Caco-2 (cell line): ENCODE measurements around the gene USP17L10. TPM values are rescaled to one million over a fixed set of nuclear protein-coding genes. Genes with fewer than 3 reads are reported as not detected.
"Not testable (repeated sequence)": the region's sequence is repeated elsewhere in the genome, so short reads cannot be mapped to it uniquely, and the experiment has no call there.

Source experiments
- Bru-seq: library from RNA; stranded (reverse); fragments of 400-500 nt; gene quantifications from one replicate; lab custom pipeline; 2021; lab: Mats Ljungman, UMichigan
- BruChase-seq, 2 experiments: library from RNA; stranded (reverse); fragments of 400-500 nt; gene quantifications; one replicate each; lab custom pipeline; 2021; lab: Mats Ljungman, UMichigan
- BruUV-seq: library from RNA; stranded (reverse); fragments of 400-500 nt; replicated peaks from 2 replicates; lab custom pipeline; 2021; lab: Mats Ljungman, UMichigan
- CTCF ChIA-PET: fragments of 300-600 bp; sonication (Branson Sonifier 250); formaldehyde crosslinking; loops from one replicate; lab custom pipeline; 2022; ENCODE audit warnings: antibody characterized with exemption; lab: Charles Lee
- POLR2A ChIA-PET: fragments of 300-600 bp; sonication (Branson Sonifier 250); formaldehyde crosslinking; loops from one replicate; lab custom pipeline; 2022; ENCODE audit warnings: antibody characterized with exemption; lab: Charles Lee
- DNase-seq, 2 experiments: peaks; one replicate each; pipeline versions ENCODE4 v3.0.0 to v3.0.0-alpha.2; 2020 to 2022
- H3K27me3 ChIP-seq: replicated peaks from 2 replicates; pipeline ENCODE4 v1.6.0; 2011; ENCODE audit warnings: low read length; ENCODE audit not compliant: control insufficient read depth, insufficient read depth
- H3K36me3 ChIP-seq: 2 replicates; pipeline ENCODE4 v1.5.1; 2011; ENCODE audit warnings: low read length; ENCODE audit not compliant: control insufficient read depth, insufficient read depth
- H3K4me1 ChIP-seq: fragments of 250-450 bp; sonication (Bioruptor Pico); 2 replicates; pipeline ENCODE4 v1.5.1; 2020; ENCODE audit warnings: mild to moderate bottlenecking
- H3K4me3 ChIP-seq: 2 replicates; pipeline ENCODE4 v1.5.1; 2011; ENCODE audit warnings: low read depth, mild to moderate bottlenecking, control low read depth, low read length
- H3K9me3 ChIP-seq: fragments of 250-450 bp; sonication (Bioruptor Pico); 2 replicates; pipeline ENCODE4 v1.5.1; 2020; ENCODE audit warnings: mild to moderate bottlenecking, moderate library complexity
- H3K27ac Mint-ChIP-seq: one replicate; pipeline ENCODE4 v1.8.0; 2022; ENCODE audit warnings: mixed read lengths; ENCODE audit not compliant: unreplicated experiment
- H3K27me3 Mint-ChIP-seq: one replicate; pipeline ENCODE4 v1.8.0; 2022; ENCODE audit warnings: mixed read lengths; ENCODE audit not compliant: insufficient read depth, unreplicated experiment
- H3K36me3 Mint-ChIP-seq: one replicate; pipeline ENCODE4 v1.8.0; 2022; ENCODE audit warnings: mild to moderate bottlenecking, mixed read lengths; ENCODE audit not compliant: insufficient read depth, unreplicated experiment
- H3K4me1 Mint-ChIP-seq: one replicate; pipeline ENCODE4 v1.8.0; 2022; ENCODE audit warnings: low read depth, mixed read lengths; ENCODE audit not compliant: unreplicated experiment
- H3K4me3 Mint-ChIP-seq: one replicate; pipeline ENCODE4 v1.8.0; 2022; ENCODE audit warnings: mild to moderate bottlenecking, moderate library complexity, mixed read lengths; ENCODE audit not compliant: unreplicated experiment
- H3K9me3 Mint-ChIP-seq: one replicate; pipeline ENCODE4 v1.8.0; 2022; ENCODE audit warnings: mixed read lengths; ENCODE audit not compliant: unreplicated experiment
- intact Hi-C: fragments of 100-400 bp; cut with micrococcal nuclease; formaldehyde crosslinking; loops from one replicate; pipeline ENCODE4 v1.10.0; 2022; ENCODE audit not compliant: unreplicated experiment
- long read RNA-seq: library from polyadenylated mRNA; stranded (forward); transcript quantifications from one replicate; pipeline ENCODE4 v2.0.0, GENCODE V29; 2022
- total RNA-seq: library from RNA; stranded (reverse); gene quantifications from 2 replicates; pipeline ENCODE4 v1.2.3, GENCODE V29; 2022

Gene USP17L10, protein sequence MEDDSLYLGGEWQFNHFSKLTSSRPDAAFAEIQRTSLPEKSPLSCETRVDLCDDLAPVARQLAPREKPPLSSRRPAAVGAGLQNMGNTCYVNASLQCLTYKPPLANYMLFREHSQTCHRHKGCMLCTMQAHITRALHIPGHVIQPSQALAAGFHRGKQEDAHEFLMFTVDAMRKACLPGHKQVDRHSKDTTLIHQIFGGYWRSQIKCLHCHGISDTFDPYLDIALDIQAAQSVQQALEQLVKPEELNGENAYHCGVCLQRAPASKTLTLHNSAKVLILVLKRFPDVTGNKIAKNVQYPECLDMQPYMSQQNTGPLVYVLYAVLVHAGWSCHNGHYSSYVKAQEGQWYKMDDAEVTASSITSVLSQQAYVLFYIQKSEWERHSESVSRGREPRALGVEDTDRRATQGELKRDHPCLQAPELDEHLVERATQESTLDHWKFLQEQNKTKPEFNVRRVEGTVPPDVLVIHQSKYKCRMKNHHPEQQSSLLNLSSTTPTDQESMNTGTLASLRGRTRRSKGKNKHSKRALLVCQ
- not detected in 2 replicates for total RNA-seq
- Bru-seq, nascent RNA, result not detected
- not detected for BruChase-seq, experiment 1, labeled RNA remaining after a 2-hour chase
- BruChase-seq, experiment 2, labeled RNA remaining after a 6-hour chase, result not detected
- long read RNA-seq, result 0 reads

GRCh38 chr4:9210357-9210756 lies at the start of gene USP17L10:
Gene USP17L10 (plus strand): TSS chr4:9210657. CDS start chr4:9210657, 0 bp downstream.
- POLR2A ChIA-PET, H3K36me3 Mint-ChIP-seq, H3K4me1 Mint-ChIP-seq: not testable (repeated sequence)

DNA sequence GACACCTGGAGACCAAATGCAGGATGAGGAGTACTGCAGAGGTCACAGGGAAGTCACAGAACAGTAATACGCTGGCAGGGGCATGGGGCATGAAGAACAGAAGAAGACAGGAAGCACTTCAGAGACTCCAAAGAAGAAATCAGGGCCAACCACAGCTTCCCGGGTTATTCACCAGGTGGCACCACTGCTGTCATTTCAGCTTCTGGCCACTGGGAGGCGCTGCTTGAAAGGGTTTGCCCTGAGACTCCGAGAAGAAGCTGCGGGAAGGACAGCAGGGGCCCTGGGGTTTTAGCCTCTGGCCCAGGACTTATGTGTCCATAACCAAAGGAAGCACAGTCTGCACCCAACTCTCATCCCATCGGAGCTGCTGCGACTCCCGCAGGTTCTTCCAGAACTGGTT lies 44.5 kb upstream of the USP17L10 start:
- H3K4me1 ChIP-seq, POLR2A ChIA-PET, H3K36me3 ChIP-seq, H3K9me3 ChIP-seq, H3K4me3 ChIP-seq, H3K4me3 Mint-ChIP-seq, H3K27ac Mint-ChIP-seq, DNase-seq, H3K9me3 Mint-ChIP-seq, H3K27me3 Mint-ChIP-seq, BruUV-seq, H3K36me3 Mint-ChIP-seq, H3K27me3 ChIP-seq, CTCF ChIA-PET, H3K4me1 Mint-ChIP-seq, intact Hi-C loops: not testable (repeated sequence)

More at GRCh38 chr4:9210357-9210756, at the start of gene USP17L10:
- H3K27ac Mint-ChIP-seq, H3K4me3 ChIP-seq, BruUV-seq, intact Hi-C loops, DNase-seq, H3K27me3 Mint-ChIP-seq, CTCF ChIA-PET, H3K9me3 Mint-ChIP-seq, H3K27me3 ChIP-seq, H3K36me3 ChIP-seq, H3K4me3 Mint-ChIP-seq, H3K9me3 ChIP-seq, H3K4me1 ChIP-seq: not testable (repeated sequence)

DNA sequence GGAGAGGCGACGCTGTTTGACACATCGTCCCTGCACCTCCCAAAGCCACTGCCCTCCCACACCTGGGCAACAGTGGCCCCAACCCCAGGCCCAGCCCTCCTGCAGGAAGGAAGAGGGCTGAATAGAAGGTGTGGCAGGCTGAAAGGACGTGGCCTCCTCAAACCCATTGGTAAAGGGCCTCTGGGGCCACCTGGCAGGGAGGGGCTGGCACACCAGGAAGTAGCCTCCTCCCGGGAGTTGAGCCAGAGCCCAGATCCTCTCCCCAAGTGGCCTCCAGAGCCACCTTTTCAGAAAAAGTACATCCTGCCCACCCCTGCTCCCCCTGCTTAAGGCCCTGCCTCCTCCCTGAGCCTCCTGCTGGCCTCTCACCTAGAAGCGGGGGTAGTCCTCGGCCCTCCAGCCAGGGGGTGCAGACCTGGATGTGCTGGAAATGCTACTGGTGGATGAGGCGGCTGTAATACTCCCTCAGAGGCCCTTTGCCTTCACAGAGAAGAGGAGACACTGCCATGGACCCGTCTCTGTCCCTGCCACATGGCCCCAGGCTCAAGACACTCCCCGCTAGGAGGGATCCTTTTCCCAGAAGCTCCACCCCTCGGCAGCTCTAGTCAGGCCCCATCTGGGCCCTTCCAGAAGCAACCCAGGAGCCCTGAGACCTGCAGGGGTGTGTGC lies 40.5 kb upstream of the USP17L10 start, which contains the start of gene FAM90A26:
TSS of gene FAM90A26 (plus strand) at position 619 of the 669 bp plus-strand sequence. CDS start 2,764 bp downstream, outside the sequence.
- H3K4me3 ChIP-seq, H3K4me3 Mint-ChIP-seq, H3K36me3 Mint-ChIP-seq, H3K27ac Mint-ChIP-seq, BruUV-seq, H3K9me3 ChIP-seq, H3K4me1 ChIP-seq, H3K36me3 ChIP-seq, H3K27me3 ChIP-seq, DNase-seq, H3K27me3 Mint-ChIP-seq, CTCF ChIA-PET, POLR2A ChIA-PET, intact Hi-C loops, H3K9me3 Mint-ChIP-seq, H3K4me1 Mint-ChIP-seq: not testable (repeated sequence)

- H3K4me3 ChIP-seq, H3K9me3 Mint-ChIP-seq, BruUV-seq, H3K27me3 Mint-ChIP-seq, H3K27ac Mint-ChIP-seq, H3K36me3 ChIP-seq, CTCF ChIA-PET, intact Hi-C loops, H3K36me3 Mint-ChIP-seq, H3K27me3 ChIP-seq, H3K4me1 ChIP-seq, H3K4me3 Mint-ChIP-seq, H3K9me3 ChIP-seq, POLR2A ChIA-PET, H3K4me1 Mint-ChIP-seq: not testable (repeated sequence)
- peak in 1 of 2 experiments; percentile 3 for DNase-seq
Observed at GRCh38 chr4:9214701-9215100, 4.2 kb downstream of the USP17L10 start.

GRCh38 chr4:9215105-9215504 lies 4.6 kb downstream of the USP17L10 start, which contains the start of gene USP17L11:
Gene USP17L11 (plus strand): TSS chr4:9215405. CDS start chr4:9215405, 0 bp downstream.
- H3K4me1 Mint-ChIP-seq, H3K27me3 ChIP-seq, H3K4me3 Mint-ChIP-seq, H3K4me3 ChIP-seq, intact Hi-C loops, H3K9me3 ChIP-seq, POLR2A ChIA-PET, H3K36me3 Mint-ChIP-seq, H3K4me1 ChIP-seq, H3K27me3 Mint-ChIP-seq, BruUV-seq, H3K9me3 Mint-ChIP-seq, H3K27ac Mint-ChIP-seq, DNase-seq, CTCF ChIA-PET, H3K36me3 ChIP-seq: not testable (repeated sequence)

DNA sequence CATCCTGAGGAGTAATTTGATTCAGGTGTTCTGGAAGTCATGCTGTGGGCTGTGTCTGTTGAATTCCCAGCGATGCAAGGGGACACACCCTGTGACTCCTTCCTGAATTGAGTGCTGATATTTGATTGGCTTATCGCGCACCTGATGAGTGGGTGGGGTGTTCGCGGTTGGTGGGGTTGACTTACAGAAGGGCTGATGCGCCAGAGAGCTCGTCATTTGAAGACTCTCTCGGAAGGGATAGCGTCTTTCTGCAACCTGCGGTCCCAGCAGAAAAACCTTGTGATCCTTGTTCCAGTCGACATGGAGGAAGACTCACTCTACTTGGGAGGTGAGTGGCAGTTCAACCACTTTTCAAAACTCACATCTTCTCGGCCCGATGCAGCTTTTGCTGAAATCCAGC lies 9.4 kb downstream of the USP17L10 start, which contains the start of gene USP17L12:
TSS of gene USP17L12 (plus strand) at position 301 of the 400 bp plus-strand sequence. CDS start at position 301, 0 bp downstream.
- H3K36me3 Mint-ChIP-seq, intact Hi-C loops, H3K4me1 ChIP-seq, H3K4me3 ChIP-seq, CTCF ChIA-PET, H3K36me3 ChIP-seq, POLR2A ChIA-PET, H3K4me3 Mint-ChIP-seq, H3K27me3 Mint-ChIP-seq, BruUV-seq, H3K9me3 ChIP-seq, DNase-seq, H3K4me1 Mint-ChIP-seq, H3K27ac Mint-ChIP-seq, H3K27me3 ChIP-seq, H3K9me3 Mint-ChIP-seq: not testable (repeated sequence)
